B cell (primary cell): Measurements from ENCODE around the gene SNRNP27.

ENCODE experiments used
- EZH2 ChIP-seq: IDR thresholded peaks from 2 replicates; pipeline ENCODE4 v1.6.1; 2012; ENCODE audit warnings: borderline replicate concordance, low read depth, mild to moderate bottlenecking, moderate library complexity, low read length; ENCODE audit not compliant: insufficient read depth, poor library complexity, severe bottlenecking
- TF ChIP-seq, protein P1 (sequence below): fragments of 200-600 bp; IDR thresholded peaks from one replicate; pipeline ENCODE4 v1.8.0; 2022; ENCODE audit warnings: antibody characterized with exemption, mild to moderate bottlenecking

DNA sequence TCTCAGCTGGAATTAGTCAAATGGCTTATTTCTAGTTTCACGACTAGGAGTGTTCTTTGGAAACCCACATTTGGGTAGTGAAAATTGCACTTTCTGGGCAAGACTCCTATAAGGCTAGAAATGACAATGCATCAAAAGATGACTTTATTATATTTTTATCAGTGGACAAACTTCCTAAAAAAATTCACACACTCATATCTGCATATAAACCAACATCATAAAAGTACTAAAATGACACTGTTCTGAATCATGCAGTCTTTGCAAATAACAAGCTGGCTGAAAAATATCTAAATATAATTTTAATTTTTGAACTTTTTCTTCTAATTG lies 38.8 kb downstream of the SNRNP27 start:
- TF ChIP-seq, protein P1, sequence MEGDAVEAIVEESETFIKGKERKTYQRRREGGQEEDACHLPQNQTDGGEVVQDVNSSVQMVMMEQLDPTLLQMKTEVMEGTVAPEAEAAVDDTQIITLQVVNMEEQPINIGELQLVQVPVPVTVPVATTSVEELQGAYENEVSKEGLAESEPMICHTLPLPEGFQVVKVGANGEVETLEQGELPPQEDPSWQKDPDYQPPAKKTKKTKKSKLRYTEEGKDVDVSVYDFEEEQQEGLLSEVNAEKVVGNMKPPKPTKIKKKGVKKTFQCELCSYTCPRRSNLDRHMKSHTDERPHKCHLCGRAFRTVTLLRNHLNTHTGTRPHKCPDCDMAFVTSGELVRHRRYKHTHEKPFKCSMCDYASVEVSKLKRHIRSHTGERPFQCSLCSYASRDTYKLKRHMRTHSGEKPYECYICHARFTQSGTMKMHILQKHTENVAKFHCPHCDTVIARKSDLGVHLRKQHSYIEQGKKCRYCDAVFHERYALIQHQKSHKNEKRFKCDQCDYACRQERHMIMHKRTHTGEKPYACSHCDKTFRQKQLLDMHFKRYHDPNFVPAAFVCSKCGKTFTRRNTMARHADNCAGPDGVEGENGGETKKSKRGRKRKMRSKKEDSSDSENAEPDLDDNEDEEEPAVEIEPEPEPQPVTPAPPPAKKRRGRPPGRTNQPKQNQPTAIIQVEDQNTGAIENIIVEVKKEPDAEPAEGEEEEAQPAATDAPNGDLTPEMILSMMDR, result no peak
- no peak for TF ChIP-seq EZH2
